ENCODE data around the gene MIOS.
"Not testable (repeated sequence)": the region's sequence is repeated elsewhere in the genome, so short reads cannot be mapped to it uniquely, and the experiment has no call there.

The MIOS gene

DNA sequence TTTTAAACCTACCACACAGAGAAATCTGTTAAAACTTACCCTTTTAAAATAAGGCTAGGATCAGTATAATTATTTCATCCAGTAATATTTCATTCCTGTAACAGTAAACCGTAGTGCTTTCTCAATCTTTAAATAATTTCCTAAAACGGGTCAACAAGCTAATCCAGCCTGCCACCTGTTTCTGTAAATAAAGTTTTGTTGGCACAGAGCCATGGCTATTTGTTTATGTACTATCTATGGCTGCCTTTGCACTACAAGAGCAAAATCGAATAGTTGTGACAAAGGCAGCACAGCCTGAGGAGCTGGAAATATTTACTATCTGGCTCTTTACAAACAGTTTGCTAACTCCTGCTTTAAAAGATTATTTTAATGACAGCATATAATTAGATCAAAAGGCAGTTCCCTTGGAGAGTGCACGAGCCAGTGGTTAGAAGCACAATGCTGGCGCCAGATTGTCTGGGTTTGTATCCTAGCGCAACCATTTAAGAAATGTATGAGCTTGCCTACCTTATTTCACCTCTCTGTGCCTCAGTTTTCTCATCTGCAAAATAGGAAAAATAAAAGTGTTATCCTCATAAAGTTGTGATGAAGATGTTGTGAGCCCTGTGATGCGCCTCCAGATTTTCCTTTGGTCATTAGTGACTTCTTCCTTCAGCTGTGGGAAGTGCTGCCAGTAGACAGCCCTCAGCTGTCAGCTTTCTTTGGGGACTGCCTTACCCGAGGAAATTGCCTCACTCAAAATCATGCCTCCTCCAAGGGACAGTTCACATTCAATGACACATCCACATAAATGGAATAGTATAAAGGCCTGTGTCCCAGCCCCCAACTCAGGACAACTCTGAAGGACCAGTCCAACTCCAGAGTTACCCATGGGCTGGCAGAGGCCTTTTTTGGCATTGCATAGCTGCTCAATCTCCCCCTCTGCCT is 11.8 kb upstream of the MIOS start:
- DNase-seq: no peak

DNA sequence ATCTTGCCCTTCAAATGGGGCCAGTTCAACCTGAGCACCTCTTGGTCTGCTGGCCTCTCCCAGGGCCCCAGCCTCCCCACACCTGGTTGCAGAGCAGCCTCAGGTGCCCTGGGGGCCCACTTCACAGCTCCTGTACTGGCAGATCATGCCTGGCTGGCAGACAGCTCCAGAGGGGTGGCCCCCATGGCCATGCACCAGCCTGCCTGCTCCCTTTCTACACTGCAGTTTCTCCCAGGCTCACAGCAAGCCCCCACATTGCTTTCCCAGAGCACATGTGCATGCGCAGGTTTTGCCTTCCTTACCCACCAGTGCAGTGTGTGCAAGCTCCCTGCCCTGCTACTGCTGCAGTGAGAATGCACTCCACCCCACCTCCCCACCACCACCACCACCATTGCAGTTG is 9.8 kb upstream of the MIOS start:
- DNase-seq: no peak

DNA sequence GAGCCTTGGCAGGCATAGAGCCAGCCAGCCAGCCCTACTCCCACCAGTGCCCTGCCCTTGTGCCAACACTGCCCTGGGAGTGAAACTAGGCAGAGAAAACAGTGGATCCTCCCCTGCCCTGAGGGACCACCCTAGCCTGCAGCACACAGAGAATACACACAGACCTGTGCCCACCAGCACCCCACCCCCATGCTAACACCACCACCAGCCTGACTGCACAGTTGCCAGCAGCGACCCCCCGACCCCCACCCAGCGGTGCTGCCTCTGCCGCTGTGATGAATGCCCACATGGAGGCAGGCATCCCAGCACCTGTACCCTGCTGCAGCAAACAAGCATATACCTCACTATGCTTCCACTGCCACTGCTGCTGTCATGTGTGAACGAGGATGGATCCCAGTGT is 9.4 kb upstream of the MIOS start:
- DNase-seq: no peak

- DNase-seq: not testable (repeated sequence)
These were observed 5.1 kb upstream of the MIOS start for GRCh38 chr7:7561591-7561990.

DNA sequence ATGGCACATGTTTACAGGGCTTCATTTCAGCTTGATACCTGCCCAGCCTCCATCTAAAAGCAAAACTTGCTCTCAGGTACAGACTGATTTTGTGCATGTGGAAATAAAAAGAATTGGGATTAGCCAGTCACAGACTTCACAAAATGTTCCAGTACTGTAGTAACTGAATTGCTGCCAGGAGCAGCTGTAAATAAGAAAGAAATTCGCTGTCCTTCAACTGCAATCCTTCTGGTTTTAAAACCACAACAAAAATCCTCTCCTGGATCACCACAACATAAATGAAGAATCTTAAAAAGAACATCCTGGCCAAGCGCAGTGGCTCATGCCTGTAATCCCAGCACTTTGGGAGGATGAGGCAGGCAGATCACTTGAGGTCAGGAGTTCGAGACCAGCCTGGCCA is 3.9 kb upstream of the MIOS start:
- DNase-seq: no peak

- no peak for DNase-seq
These were observed 3.4 kb upstream of the MIOS start for GRCh38 chr7:7563269-7563668.

- no peak for DNase-seq
These were observed 2.9 kb upstream of the MIOS start for GRCh38 chr7:7563813-7564212.

- DNase-seq: no peak
These were observed 2.3 kb upstream of the MIOS start for GRCh38 chr7:7564323-7564780.

DNA sequence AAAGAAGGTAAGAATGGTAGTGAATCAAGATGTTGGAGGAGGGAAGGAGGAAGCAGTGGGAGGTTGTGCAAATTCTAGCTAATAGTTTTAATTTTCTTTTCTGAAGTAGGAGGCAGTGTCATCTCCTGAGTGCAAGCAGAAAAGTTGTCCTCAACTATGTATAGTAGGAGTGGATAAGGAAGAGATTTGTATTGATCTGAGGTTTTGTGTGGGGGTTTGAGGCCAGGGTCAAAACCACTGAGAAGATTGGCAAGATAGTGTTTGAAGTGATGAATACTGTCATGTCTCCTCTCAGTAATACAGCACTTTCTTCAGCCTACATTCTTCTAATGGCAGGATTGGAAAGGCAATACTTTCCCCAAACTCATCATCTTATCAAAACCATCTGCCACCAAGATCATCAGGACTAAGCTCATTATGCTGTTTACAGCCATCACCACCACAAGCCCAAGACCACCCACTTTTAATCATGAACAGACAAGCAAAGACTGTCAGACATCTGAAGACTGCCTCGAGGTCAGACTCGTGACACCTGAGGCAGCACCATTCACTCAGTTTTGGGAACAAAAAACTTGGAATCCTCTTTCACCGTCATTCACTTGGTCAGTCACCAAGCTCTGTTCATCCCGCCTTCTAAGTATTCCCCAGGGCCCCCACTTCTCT is 1.5 kb upstream of the MIOS start:
- no peak for DNase-seq

DNA sequence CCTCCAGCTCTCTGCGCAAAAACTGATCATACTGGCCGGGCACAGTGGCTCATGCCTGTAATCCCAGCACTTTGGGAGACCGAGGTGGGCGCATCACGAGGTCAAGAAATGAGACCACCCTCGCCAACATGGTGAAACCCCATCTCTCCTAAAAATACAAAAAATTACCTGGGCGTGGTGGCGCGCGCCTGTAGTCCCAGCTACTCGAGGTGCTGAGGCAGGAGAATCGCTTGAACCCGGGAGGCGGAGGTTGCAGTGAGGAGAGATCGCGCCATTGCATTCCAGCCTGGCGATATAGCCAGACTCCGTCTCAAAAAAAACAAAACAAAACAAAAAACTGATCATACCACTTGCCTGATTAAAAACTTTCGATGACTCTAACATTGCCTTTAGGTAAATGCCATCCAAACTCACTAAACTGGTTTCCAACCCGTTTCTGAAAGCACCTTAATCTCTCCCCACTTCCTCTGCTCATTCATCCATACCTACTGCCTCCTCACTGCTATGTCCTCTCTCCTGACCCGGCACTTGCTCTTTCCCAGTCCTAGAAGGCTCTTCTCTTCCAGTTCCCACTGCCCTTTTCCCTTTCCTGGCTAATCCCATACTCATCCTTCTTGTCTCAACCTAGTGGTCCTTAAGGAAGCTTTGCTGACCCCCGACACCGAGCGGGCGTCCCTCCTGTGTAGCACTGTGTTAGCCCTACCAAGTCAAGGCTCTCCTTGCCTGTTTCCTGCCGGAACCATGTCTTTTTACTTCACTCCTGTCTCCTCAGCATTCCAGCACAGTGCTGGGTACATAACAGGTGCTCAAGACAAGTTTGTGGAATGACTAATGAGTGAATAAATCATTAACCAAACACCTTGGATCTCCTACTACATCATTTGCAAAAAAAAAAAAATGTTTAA is 686 bp upstream of the MIOS start:
- DNase-seq: no peak

DNA sequence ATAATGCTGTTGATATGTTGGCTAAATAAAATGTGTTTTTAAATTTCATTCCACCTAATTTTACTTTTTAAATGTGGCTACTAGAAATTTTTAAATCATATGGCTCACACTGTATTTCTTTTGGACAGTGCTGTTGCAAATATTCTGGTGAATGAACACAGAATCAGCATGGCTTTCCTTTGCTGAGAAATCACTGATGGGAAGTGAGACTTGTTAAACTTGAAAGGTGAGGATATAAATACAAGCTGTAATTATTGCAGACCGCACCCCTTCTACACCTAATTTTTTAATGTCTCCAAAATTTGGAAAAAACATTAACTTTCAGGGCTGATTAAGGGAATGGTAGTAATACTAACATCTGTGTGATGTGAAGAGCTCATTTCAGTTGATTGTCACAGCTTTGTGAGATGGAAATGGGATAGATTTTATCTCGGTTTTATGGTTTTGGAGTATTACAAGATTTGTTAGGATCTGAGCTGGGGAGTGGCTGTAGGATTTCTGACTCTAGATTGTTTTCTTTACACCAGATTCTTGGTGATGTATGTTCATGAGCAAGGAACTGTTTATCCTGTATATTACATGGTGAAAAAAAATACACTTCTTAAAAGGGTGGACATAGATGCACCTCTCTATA is 1.3 kb downstream of the MIOS start:
- no peak for DNase-seq

GRCh38 chr7:7568553-7568952 is 1.9 kb downstream of the MIOS start:
- DNase-seq: no peak

GRCh38 chr7:7569081-7569527 is 2.4 kb downstream of the MIOS start:
- DNase-seq: no peak

DNA sequence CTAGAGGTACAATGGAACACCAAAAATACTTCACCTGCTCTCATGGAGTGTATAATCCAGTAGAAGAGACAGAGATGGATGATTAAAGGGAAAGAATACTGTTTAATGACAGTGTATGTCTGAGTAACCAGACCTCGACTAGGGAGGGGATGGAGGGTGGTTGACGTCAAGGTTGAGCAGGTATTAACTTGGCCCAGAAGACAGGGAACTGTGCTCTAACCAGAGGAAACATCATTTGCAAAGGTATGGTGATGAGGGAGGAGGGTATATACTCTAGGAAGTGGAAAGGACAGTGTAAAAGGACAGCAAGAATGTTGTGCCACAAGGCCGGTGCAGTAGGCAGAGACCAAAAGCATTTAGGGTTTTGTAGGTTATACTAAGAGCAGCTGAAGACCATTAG is 2.9 kb downstream of the MIOS start:
- no peak for DNase-seq

DNA sequence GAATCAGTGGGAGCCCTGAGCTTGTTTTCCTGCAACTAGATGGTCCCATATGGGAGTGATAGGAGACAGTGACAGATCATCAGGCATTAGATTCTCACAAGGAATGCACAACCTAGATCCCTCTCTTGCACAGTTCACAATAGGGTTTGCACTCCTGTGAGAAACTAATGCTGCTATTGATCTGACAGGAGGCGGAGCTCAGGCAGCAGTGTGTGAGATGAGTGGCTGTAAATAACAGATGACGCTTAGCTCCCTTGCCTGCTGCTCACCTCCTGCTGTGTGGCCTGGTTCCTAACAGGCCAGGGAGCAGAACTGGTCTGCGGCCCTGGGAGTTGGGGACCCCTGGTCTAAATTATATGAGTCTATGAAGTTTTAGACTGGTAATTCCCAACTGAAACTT is 3.9 kb downstream of the MIOS start:
- no peak for DNase-seq

DNA sequence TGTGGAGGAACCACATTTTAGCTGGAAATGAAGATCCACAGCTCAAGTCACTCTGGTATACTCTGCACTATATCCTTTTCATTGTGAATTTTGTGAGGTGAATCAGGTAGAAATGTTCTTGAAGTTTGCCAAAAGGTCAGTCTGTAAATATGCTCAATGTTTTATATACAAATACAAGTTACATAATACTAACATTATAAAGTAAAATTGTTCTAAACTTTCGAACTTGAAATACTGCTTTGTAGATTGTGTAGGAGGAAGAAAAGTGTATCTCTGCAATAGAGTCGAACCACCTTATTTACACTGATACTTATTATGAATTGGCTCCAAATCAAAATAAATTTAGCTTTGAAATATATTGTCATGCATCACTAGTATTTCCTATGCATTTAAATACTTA is 7.0 kb downstream of the MIOS start:
- no peak for DNase-seq

DNA sequence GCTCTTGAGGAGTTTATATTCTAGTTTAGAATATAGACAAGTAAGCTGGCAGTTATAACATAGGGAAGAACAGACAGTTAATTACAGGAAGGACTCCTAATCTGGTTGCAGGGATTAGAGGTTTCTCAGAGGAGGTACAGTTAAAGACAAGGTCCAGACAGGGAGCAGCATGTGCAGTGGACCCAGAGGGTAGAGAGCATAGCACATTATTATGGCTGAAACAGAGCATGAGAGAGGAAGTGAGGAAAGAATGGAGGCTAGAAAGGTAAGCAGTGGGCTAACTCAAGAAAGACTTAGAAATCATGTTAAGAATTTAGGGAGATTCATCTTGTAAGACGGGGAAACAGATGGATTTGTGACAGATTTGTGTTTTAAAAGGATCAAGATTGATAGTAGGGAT is 9.7 kb downstream of the MIOS start:
- no peak for DNase-seq

GRCh38 chr7:7577888-7578287 is 11.2 kb downstream of the MIOS start:
- no peak for DNase-seq

- no peak for DNase-seq
These were observed 13.0 kb downstream of the MIOS start for GRCh38 chr7:7579638-7580037.

DNA sequence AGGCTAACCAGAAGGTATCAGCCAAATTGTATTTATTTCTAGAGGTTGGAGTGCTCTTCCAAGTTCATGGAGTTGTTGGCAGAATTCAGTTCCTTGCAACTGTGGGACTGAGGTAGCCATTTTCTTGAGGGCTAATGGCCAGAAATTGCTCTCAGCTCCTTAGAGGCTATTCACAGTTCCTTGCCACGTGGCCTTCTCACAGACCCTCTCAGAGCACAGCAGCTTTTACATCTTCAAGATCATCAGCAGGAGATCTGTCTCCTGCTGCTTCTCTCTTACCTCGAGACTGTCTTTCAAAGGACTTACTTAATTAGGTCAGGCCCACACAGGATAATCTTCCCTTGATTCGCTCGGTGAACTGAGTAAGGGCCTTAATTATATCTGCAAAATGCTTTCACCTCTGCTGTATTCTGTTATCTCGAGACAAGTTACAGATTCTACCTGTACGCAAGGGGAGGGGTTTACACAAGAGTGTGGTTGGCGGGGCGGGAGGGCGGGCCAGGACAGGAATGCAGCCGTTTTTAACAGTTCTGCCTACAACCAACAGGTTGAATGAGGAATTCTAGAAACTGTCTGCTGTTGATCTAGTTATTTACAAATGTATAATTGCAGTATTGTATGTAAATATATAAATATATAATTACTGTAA is 15.0 kb downstream of the MIOS start:
- DNase-seq: no peak

DNA sequence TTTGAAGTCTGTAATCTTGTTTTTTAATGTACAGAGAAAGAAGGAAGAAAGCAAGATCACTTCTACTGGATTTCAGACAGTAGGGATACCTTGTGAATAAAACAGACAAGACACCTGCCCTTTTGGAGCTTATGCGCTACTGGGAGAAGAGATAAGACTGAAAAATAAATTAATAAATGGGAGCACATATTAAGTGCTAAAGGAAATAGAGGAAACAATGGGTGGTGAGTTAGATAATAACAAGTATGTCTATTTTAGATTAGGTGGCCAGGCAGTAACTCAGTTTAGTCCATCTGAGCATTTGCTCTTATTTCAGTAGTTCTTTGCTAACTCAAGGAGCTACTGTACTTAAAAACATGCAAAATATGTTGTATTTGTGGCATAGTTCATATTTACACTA is 15.9 kb downstream of the MIOS start:
- DNase-seq: no peak

DNA sequence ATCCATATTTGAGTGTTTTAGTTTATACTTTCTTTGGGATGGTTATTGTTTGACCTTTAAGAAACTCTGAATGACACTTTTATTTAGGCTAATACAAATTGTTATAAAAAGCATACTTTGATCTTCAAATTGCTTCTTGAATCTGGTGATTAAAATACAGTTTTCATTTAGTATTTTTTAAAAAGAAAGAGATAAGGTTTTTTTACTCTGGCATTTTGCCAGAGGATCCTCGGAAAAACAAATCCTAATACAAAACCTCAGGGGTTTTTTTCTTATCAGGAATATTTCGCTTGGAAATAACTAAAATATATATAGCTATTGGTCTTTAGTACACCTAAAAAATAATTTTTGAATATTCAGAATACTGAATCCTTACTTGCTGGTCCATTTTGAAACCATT is 17.0 kb downstream of the MIOS start:
- no peak for DNase-seq
